ENCODE results near the gene ADA. TPM values are rescaled to one million over a fixed set of nuclear protein-coding genes. Genes with fewer than 3 reads are reported as not detected.

The ADA gene
- total RNA-seq, 1 donor from 2014 or later, result 12.6 TPM

DNA sequence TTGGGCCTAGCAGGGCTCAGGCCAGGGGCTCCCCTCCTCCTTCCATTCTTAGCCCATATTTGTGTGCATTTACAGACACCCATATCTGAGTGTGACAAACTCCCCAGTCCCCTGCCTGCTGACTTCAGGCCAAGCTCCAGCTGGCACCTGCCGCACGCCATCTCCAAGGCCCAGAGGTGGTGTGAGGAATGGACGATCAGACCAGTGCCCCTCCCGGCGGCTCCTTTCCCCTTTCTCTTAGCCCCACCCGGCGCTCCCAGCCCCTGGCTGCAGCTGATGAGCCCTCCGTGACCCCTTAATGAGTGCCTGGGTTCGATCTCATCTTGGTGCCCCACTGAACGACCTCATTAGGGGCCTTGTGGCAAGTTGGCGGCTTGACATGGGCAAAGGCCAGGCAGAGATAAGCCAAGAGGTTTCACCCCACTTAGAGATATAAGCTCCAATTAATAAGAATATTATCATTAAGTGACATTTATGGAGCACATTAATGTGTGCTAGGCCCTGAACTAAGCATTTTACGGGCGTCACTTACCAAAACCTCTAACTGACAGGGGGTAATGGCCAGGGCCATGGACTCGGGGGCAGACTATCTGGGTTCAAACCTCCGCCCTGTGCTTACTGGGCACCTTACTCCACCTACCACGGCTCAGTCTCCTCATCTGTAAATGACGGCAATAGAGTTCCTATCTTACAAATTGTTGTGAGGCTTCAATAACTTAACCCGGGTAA, 17.5 kb downstream of the ADA start:
- TF ChIP-seq, protein P1, sequence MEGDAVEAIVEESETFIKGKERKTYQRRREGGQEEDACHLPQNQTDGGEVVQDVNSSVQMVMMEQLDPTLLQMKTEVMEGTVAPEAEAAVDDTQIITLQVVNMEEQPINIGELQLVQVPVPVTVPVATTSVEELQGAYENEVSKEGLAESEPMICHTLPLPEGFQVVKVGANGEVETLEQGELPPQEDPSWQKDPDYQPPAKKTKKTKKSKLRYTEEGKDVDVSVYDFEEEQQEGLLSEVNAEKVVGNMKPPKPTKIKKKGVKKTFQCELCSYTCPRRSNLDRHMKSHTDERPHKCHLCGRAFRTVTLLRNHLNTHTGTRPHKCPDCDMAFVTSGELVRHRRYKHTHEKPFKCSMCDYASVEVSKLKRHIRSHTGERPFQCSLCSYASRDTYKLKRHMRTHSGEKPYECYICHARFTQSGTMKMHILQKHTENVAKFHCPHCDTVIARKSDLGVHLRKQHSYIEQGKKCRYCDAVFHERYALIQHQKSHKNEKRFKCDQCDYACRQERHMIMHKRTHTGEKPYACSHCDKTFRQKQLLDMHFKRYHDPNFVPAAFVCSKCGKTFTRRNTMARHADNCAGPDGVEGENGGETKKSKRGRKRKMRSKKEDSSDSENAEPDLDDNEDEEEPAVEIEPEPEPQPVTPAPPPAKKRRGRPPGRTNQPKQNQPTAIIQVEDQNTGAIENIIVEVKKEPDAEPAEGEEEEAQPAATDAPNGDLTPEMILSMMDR (IDR thresholded peaks at IDR 0.05; ENCODE audit: insufficient read depth, low read length, severe bottlenecking), result no peak
- Histone ChIP-seq H3K4me3 (ENCODE audit: low read depth, low read length) (no peak overlapping the region), H3K27me3 (ENCODE audit: control insufficient read depth, insufficient read depth, low read length) (no peaks in the 10 kb centered on the region), H3K36me3 (ENCODE audit: control insufficient read depth, insufficient read depth, low read length) (no peaks in the 10 kb centered on the region)
- FAIRE-seq (no peak), DNase-seq (ENCODE audit: low read depth) (no peak)

DNA sequence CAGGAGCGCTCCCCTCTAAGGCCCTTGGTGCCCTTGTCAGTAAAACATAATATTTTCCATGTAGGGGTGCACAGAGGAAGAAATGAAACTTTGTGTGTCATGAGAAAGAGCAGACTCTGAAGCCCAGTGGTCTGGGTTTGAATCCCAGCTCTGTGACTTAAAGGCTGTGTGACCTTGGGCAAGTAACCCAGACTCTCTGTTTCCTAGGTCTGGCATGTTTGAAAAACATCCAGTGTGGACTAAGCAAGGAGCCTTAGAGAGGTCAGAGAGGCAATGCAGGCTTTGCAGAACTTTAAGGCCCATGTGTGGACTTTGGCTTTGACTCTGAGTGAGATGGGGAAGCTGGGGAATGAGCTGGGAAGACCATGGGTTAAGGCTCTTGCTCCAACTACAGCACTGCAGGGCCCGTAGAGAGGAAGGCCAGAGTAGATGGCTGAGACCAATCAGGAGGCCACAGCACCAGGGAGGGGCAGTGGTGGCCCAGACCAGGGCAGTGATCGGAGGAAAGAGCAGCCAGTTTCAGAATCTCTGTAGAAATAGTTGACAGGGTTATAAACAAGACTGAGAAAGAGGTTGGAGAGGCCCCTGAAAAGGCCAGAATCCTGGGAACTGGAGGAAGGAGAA, 18.2 kb downstream of the ADA start:
- H3K36me3 ChIP-seq (ENCODE audit: control insufficient read depth, insufficient read depth, low read length), result no peaks in the 10 kb centered on the region
- H3K4me3 ChIP-seq (ENCODE audit: low read depth, low read length), result no peak overlapping the region
- no peaks in the 10 kb centered on the region for H3K27me3 ChIP-seq (ENCODE audit: control insufficient read depth, insufficient read depth, low read length)
- DNase-seq (ENCODE audit: low read depth), result no peak
- peak; percentile 62 for FAIRE-seq
- TF ChIP-seq, protein P1 (IDR thresholded peaks at IDR 0.05; ENCODE audit: insufficient read depth, low read length, severe bottlenecking), result no peak

DNA sequence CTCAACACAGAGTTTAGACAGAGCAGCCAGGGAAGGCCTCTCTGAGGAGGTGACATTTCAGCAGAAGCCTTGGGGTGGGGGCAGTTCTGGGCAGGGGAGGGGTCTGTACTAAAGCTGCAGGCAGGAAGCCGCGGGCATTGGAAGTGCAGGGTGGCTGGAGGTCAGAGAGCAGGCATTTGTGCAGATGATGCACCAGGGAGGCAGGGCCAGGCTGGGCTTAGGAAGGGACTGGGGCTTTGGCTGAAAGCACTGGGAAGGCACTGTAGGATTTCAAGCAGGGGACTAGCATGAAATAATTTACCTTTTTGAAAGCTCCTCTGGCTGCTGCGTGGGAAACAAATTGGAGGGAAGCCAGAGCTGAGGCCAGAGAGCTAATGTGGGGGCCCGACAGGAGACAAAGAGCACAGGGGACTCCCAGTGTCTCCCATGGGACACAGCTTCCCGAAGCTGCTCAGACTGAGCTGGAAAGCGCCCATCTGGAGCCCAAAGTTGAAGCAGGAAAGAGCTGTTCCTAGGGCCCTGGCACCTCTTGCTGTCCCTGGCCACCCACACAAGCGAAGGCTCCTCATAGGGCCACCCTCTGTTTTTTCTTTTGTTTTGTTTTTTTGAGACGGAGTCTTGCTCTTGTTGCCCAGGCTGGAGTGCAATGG, 19.3 kb downstream of the ADA start:
- DNase-seq (ENCODE audit: low read depth) (no peak), FAIRE-seq (no peak)
- Histone ChIP-seq H3K4me3 (ENCODE audit: low read depth, low read length) (no peak overlapping the region), H3K36me3 (ENCODE audit: control insufficient read depth, insufficient read depth, low read length) (no peaks in the 10 kb centered on the region), H3K27me3 (ENCODE audit: control insufficient read depth, insufficient read depth, low read length) (no peaks in the 10 kb centered on the region)
- TF ChIP-seq, protein P1 (IDR thresholded peaks at IDR 0.05; ENCODE audit: insufficient read depth, low read length, severe bottlenecking), result no peak

DNA sequence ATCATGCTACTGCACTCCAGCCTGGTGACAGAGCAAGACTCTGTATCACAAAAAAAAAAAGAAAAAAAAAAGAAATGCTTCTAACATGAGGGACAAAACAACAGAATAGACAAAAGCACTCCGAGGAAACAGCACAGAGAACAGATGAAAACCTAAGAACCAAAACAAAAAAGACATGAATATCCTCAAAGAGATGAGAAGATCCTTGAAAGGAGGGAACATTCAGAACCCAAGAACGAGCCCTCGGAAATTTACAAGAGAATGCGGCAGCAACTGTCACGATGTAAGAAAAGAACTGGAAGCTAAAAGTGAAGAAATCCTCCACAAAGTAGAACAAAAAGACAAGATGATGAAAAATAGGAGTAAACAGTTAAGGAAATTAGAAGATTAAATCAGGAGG, 21.2 kb downstream of the ADA start:
- no peaks in the 10 kb centered on the region for H3K27me3 ChIP-seq (ENCODE audit: control insufficient read depth, insufficient read depth, low read length)
- H3K36me3 ChIP-seq (ENCODE audit: control insufficient read depth, insufficient read depth, low read length), result peaks cover 2% of the 10 kb centered on the region
- DNase-seq (ENCODE audit: low read depth), result no peak
- TF ChIP-seq, protein P1 (IDR thresholded peaks at IDR 0.05; ENCODE audit: insufficient read depth, low read length, severe bottlenecking), result no peak
- no peak overlapping the region for H3K4me3 ChIP-seq (ENCODE audit: low read depth, low read length)
- no peak for FAIRE-seq

DNA sequence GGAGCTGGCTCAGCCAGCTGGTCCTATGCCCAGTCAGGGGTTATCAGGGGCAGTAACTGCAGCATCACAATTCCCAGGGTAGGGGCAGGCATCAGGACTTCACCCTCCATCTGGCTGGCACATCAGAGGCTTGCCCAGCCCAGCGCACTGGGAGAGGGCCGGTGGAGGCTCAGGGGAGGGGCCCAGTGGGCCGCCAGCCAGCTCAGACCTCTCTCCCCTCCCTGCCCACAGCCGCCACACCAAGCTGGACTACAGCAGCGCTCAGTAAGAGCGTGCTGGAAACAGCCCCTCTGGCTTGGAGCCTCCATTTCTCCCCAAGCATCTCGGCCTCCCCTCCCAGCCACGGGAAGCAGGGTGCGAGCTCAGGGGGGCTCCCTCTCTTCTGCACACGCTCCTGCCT, 22.0 kb downstream of the ADA start:
- Histone ChIP-seq H3K36me3 (ENCODE audit: control insufficient read depth, insufficient read depth, low read length) (peaks cover 2% of the 10 kb centered on the region), H3K4me3 (ENCODE audit: low read depth, low read length) (no peak overlapping the region), H3K27me3 (ENCODE audit: control insufficient read depth, insufficient read depth, low read length) (no peaks in the 10 kb centered on the region)
- FAIRE-seq (no peak), DNase-seq (ENCODE audit: low read depth) (no peak)
- TF ChIP-seq, protein P1 (IDR thresholded peaks at IDR 0.05; ENCODE audit: insufficient read depth, low read length, severe bottlenecking), result no peak

Measured in bronchial epithelial cell (primary cell).